ENCODE results near the gene CTNNA3.

The CTNNA3 gene

GRCh38 chr10:67385566-67385965 is 310.4 kb downstream of the CTNNA3 start:
- no peak for DNase-seq (ENCODE audit: extremely low read depth in 1 of 2, low read depth in 1 of 2)

- no peak for DNase-seq (ENCODE audit: extremely low read depth in 1 of 2, low read depth in 1 of 2)
Measured at GRCh38 chr10:67385089-67385488, 310.9 kb downstream of the CTNNA3 start.

- DNase-seq (ENCODE audit: extremely low read depth in 1 of 2, low read depth in 1 of 2): no peak
Measured at GRCh38 chr10:67331121-67331910, 364.7 kb downstream of the CTNNA3 start.

- no peak for DNase-seq (ENCODE audit: extremely low read depth in 1 of 2, low read depth in 1 of 2)
Measured at GRCh38 chr10:67327626-67328535, 368.1 kb downstream of the CTNNA3 start.

- DNase-seq (ENCODE audit: extremely low read depth in 1 of 2, low read depth in 1 of 2): no peak
Measured at GRCh38 chr10:67319976-67320375, 376.0 kb downstream of the CTNNA3 start.

GRCh38 chr10:67308912-67309311 is 387.1 kb downstream of the CTNNA3 start:
- DNase-seq (ENCODE audit: extremely low read depth in 1 of 2, low read depth in 1 of 2): no peak

- DNase-seq (ENCODE audit: extremely low read depth in 1 of 2, low read depth in 1 of 2): no peak
Measured at GRCh38 chr10:67306588-67307205, 389.3 kb downstream of the CTNNA3 start.

GRCh38 chr10:67302701-67303100 is 393.3 kb downstream of the CTNNA3 start:
- DNase-seq (ENCODE audit: extremely low read depth in 1 of 2, low read depth in 1 of 2): no peak

GRCh38 chr10:67299761-67300160 is 396.2 kb downstream of the CTNNA3 start:
- DNase-seq (ENCODE audit: extremely low read depth in 1 of 2, low read depth in 1 of 2): no peak

- no peak for DNase-seq (ENCODE audit: extremely low read depth in 1 of 2, low read depth in 1 of 2)
Measured at GRCh38 chr10:67297637-67298181, 398.3 kb downstream of the CTNNA3 start.

GRCh38 chr10:67296926-67297325 is 399.1 kb downstream of the CTNNA3 start:
- DNase-seq (ENCODE audit: extremely low read depth in 1 of 2, low read depth in 1 of 2): no peak

- no peak for DNase-seq (ENCODE audit: extremely low read depth in 1 of 2, low read depth in 1 of 2)
Measured at GRCh38 chr10:67288688-67289410, 407.1 kb downstream of the CTNNA3 start.

- DNase-seq (ENCODE audit: extremely low read depth in 1 of 2, low read depth in 1 of 2): no peak
Measured at GRCh38 chr10:67284589-67284988, 411.4 kb downstream of the CTNNA3 start.

- no peak for DNase-seq (ENCODE audit: extremely low read depth in 1 of 2, low read depth in 1 of 2)
Measured at GRCh38 chr10:67282871-67283270, 413.1 kb downstream of the CTNNA3 start.

GRCh38 chr10:67280405-67280804 is 415.6 kb downstream of the CTNNA3 start:
- no peak for DNase-seq (ENCODE audit: extremely low read depth in 1 of 2, low read depth in 1 of 2)

- no peak for DNase-seq (ENCODE audit: extremely low read depth in 1 of 2, low read depth in 1 of 2)
Measured at GRCh38 chr10:67277402-67277801, 418.6 kb downstream of the CTNNA3 start.

GRCh38 chr10:67269828-67270227 is 426.2 kb downstream of the CTNNA3 start:
- no peak for DNase-seq (ENCODE audit: extremely low read depth in 1 of 2, low read depth in 1 of 2)

- DNase-seq (ENCODE audit: extremely low read depth in 1 of 2, low read depth in 1 of 2): no peak
Measured at GRCh38 chr10:67268146-67268545, 427.8 kb downstream of the CTNNA3 start.

GRCh38 chr10:67262675-67263074 is 433.3 kb downstream of the CTNNA3 start:
- DNase-seq (ENCODE audit: extremely low read depth in 1 of 2, low read depth in 1 of 2): no peak

- DNase-seq (ENCODE audit: extremely low read depth in 1 of 2, low read depth in 1 of 2): no peak
Measured at GRCh38 chr10:67261300-67261797, 434.6 kb downstream of the CTNNA3 start.

All from stimulated activated CD8-positive, alpha-beta memory T cell treated with anti-CD3 and anti-CD28 coated beads, Interleukin-7, amount 100 ng/mL, for 48 hours (primary cell).